OCI-LY7 (cell line): ENCODE data around the gene TMEM255B. TPM values are rescaled to one million over a fixed set of nuclear protein-coding genes. Genes with fewer than 3 reads are reported as not detected.

Experiments
- BruUV-seq: library from RNA; stranded (reverse); fragments of 400-500 nt; replicated peaks from 2 replicates; lab custom pipeline; 2021; lab: Mats Ljungman, UMichigan
- CTCF ChIA-PET: fragments of 300-600 bp; sonication (Branson Sonifier 250); formaldehyde crosslinking; loops from one replicate; lab custom pipeline; 2022; ENCODE audit warnings: antibody characterized with exemption; ENCODE audit not compliant: unreplicated experiment; lab: Charles Lee
- POLR2A ChIA-PET: fragments of 300-600 bp; sonication (Branson Sonifier 250); formaldehyde crosslinking; loops from one replicate; lab custom pipeline; 2022; ENCODE audit warnings: antibody characterized with exemption; lab: Charles Lee
- DNase-seq: peaks from one replicate; pipeline ENCODE4 v3.0.0-alpha.2; 2015; ENCODE audit warnings: low spot score
- H2AFZ ChIP-seq: fragments of 200-600 bp; sonication (generic), shearing (Covaris generic); 2 replicates; pipeline ENCODE4 v1.6.1; 2014; ENCODE audit warnings: mild to moderate bottlenecking, antibody characterized with exemption, low read length, moderate library complexity
- H3K27ac ChIP-seq: fragments of 200-600 bp; sonication (generic); 2 replicates; pipeline ENCODE4 v1.5.1; 2014; ENCODE audit warnings: mixed run types, low read depth, mild to moderate bottlenecking, moderate library complexity, low read length, inconsistent platforms; ENCODE audit not compliant: poor library complexity, severe bottlenecking
- H3K36me3 ChIP-seq: fragments of 200-600 bp; sonication (generic); 2 replicates; pipeline ENCODE4 v1.6.1; 2014; ENCODE audit warnings: mild to moderate bottlenecking, antibody characterized with exemption, low read length, moderate library complexity, mixed read lengths; ENCODE audit not compliant: insufficient read depth
- H3K4me1 ChIP-seq: fragments of 200-600 bp; sonication (generic); 2 replicates; pipeline ENCODE4 v1.5.1; 2014; ENCODE audit warnings: mild to moderate bottlenecking, low read length; ENCODE audit not compliant: insufficient read depth, poor library complexity, severe bottlenecking
- H3K4me2 ChIP-seq: fragments of 200-600 bp; sonication (generic); 2 replicates; pipeline ENCODE4 v1.6.1; 2014; ENCODE audit warnings: mild to moderate bottlenecking, low read length
- H3K4me3 ChIP-seq: fragments of 200-600 bp; sonication (generic); 2 replicates; pipeline ENCODE4 v1.5.1; 2014; ENCODE audit warnings: mild to moderate bottlenecking, low read depth, low read length; ENCODE audit not compliant: poor library complexity, severe bottlenecking
- H3K79me2 ChIP-seq: fragments of 200-600 bp; sonication (generic); 2 replicates; pipeline ENCODE4 v1.6.1; 2016; ENCODE audit warnings: low read depth, mild to moderate bottlenecking, low read length, moderate library complexity, mixed read lengths; ENCODE audit not compliant: insufficient read depth
- H3K9me2 ChIP-seq: fragments of 200-600 bp; sonication (generic); 2 replicates; pipeline ENCODE4 v1.6.1; 2016; ENCODE audit warnings: mild to moderate bottlenecking, low read length, mixed read lengths; ENCODE audit not compliant: insufficient read depth
- H3K9me3 ChIP-seq: fragments of 200-600 bp; sonication (generic); 2 replicates; pipeline ENCODE4 v1.6.1; 2014; ENCODE audit warnings: mild to moderate bottlenecking, mixed run types, low read length, mixed read lengths
- H4K20me1 ChIP-seq: fragments of 200-600 bp; sonication (generic); 2 replicates; pipeline ENCODE4 v1.6.1; 2014; ENCODE audit warnings: mild to moderate bottlenecking, antibody characterized with exemption, low read length, moderate library complexity, mixed read lengths; ENCODE audit not compliant: insufficient read depth
- EZH2phosphoT487 ChIP-seq: fragments of 200-600 bp; sonication (generic); IDR thresholded peaks from 2 replicates; pipeline ENCODE4 v1.6.1; 2018; ENCODE audit warnings: low read depth, borderline replicate concordance, mild to moderate bottlenecking, mixed run types, antibody characterized with exemption, low read length, moderate library complexity, mixed read lengths
- intact Hi-C: fragments of 100-400 bp; cut with micrococcal nuclease; formaldehyde crosslinking; loops from one replicate; pipeline ENCODE4 v1.10.0; 2022; ENCODE audit not compliant: unreplicated experiment
- total RNA-seq, 2 experiments: library from RNA; depleted of rRNA in 1 of 2; stranded (reverse); fragments of >200 nt in 1 of 2; shearing (Covaris generic) in 1 of 2; gene quantifications; 2 replicates each; pipeline ENCODE4 v1.2.3, GENCODE V29; 2014 to 2022
- TF ChIP-seq, protein P1 (sequence below): fragments of 200-600 bp; sonication (generic); conservative IDR thresholded peaks from 2 replicates; pipeline ENCODE4 v1.5.1; 2014; ENCODE audit warnings: mild to moderate bottlenecking, antibody characterized with exemption, low read length, moderate library complexity, mixed read lengths

Gene TMEM255B
- total RNA-seq, 2 experiments from 2014 or later, result 2.6 to 6.8 TPM

- intact Hi-C loops, result no loop called here
- no peak overlapping the region for H2AFZ ChIP-seq
- no peak overlapping the region for H3K4me3 ChIP-seq
- TF ChIP-seq EZH2phosphoT487, result no peak
- TF ChIP-seq, protein P1, sequence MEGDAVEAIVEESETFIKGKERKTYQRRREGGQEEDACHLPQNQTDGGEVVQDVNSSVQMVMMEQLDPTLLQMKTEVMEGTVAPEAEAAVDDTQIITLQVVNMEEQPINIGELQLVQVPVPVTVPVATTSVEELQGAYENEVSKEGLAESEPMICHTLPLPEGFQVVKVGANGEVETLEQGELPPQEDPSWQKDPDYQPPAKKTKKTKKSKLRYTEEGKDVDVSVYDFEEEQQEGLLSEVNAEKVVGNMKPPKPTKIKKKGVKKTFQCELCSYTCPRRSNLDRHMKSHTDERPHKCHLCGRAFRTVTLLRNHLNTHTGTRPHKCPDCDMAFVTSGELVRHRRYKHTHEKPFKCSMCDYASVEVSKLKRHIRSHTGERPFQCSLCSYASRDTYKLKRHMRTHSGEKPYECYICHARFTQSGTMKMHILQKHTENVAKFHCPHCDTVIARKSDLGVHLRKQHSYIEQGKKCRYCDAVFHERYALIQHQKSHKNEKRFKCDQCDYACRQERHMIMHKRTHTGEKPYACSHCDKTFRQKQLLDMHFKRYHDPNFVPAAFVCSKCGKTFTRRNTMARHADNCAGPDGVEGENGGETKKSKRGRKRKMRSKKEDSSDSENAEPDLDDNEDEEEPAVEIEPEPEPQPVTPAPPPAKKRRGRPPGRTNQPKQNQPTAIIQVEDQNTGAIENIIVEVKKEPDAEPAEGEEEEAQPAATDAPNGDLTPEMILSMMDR, result no peak
- H3K9me2 ChIP-seq, result no peaks in the 10 kb centered on the region
- H3K4me2 ChIP-seq, result no peak overlapping the region
- ChIA-PET CTCF (no interaction called here), POLR2A (no interaction called here)
- H3K36me3 ChIP-seq, result no peaks in the 10 kb centered on the region
- H4K20me1 ChIP-seq, result no peaks in the 10 kb centered on the region
- H3K79me2 ChIP-seq, result no peaks in the 10 kb centered on the region
- BruUV-seq, result no TSS peak
- H3K4me1 ChIP-seq, result no peaks in the 10 kb centered on the region
- no peak for DNase-seq
- H3K27ac ChIP-seq, result no peak overlapping the region
- H3K9me3 ChIP-seq, result no peaks in the 10 kb centered on the region
These were observed 27.5 kb upstream of the TMEM255B start for GRCh38 chr13:113731192-113732175.

DNA sequence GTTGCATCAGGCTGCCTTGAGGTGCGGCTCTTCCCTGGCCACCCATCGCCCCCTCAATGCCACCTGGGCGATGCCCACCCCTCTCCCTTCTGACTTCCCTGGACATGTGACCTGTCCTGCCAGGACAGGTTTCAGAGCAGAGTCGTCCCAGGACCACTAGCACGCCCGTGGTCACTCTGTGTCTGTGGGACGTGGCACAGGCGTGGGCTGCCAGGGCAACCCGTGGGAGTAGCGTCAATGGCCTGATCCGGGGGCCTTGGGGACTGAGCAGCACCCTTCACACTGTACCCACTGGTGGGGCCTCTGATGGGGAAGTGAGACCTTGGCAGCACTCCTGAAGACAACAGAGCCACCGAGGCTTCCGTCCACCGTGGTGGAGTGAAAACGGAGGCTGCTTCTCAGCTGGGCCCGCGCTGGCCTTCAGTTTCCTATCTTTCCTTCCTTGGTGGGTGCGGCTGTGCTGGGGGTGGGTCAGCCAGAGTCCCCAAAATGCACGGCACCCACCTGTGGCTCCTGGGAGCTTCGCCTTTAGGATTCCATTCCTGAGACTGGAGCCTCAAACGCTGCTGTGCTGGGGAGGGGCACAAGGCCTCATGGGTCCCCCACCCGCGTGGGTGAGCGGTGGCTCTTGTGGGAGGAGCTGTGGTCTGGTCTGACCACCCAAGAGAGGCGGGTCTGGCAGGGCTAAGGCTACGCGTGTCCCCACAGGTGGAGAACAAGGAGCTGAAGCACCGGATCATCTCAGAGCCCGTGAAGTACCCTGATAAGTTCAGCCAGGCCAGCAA lies 26.7 kb upstream of the TMEM255B start:
- TF ChIP-seq, protein P1, result no peak
- TF ChIP-seq EZH2phosphoT487, result no peak
- intact Hi-C loops, result no loop called here
- Histone ChIP-seq H3K4me2 (no peak overlapping the region), H3K4me1 (no peaks in the 10 kb centered on the region), H3K79me2 (no peaks in the 10 kb centered on the region), H3K27ac (no peak overlapping the region), H3K9me2 (no peaks in the 10 kb centered on the region), H3K9me3 (no peaks in the 10 kb centered on the region), H3K36me3 (no peaks in the 10 kb centered on the region), H3K4me3 (no peak overlapping the region), H2AFZ (no peak overlapping the region), H4K20me1 (no peaks in the 10 kb centered on the region)
- BruUV-seq, result no TSS peak
- POLR2A ChIA-PET, result interaction anchor here (0.5 kb wide), 1 partner anchor 9 kb away, joined by 4 read pairs; no protein-coding TSS in a partner anchor
- CTCF ChIA-PET, result no interaction called here
- DNase-seq, result no peak
